CD4-positive, alpha-beta T cell (primary cell): ENCODE measurements around the gene CD4. TPM values are rescaled to one million over a fixed set of nuclear protein-coding genes. Genes with fewer than 3 reads are reported as not detected.

Experiments
- ATAC-seq: fragments of 200-7000 bp; cut with Tn5 transposase; one replicate; pipeline ENCODE4 v1.10.0; 2022; ENCODE audit warnings: mild to moderate bottlenecking; ENCODE audit not compliant: poor library complexity
- CTCF ChIA-PET: fragments of 350-600 bp; sonication (Branson Sonifier 250); formaldehyde crosslinking; loops from one replicate; lab custom pipeline; 2021; ENCODE audit warnings: antibody characterized with exemption, inconsistent platforms; lab: Charles Lee
- POLR2A ChIA-PET: fragments of 350-600 bp; sonication (Branson Sonifier 250); formaldehyde crosslinking; loops from one replicate; lab custom pipeline; 2021; ENCODE audit warnings: antibody characterized with exemption, inconsistent platforms; lab: Charles Lee
- DNase-seq, 14 experiments: peaks; one replicate each; pipeline ENCODE4 v3.0.0-alpha.2; 2013 to 2020; ENCODE audit warnings: mixed read lengths in 2 of 14
- H3K27ac ChIP-seq, 2 donors: one replicate each; pipeline versions ENCODE4 v1.5.1 to v1.7.0; 2013; ENCODE audit warnings: low read length in 2 of 2, low read depth in 1 of 2, mild to moderate bottlenecking in 1 of 2
- H3K27me3 ChIP-seq, 2 experiments: 1 replicate in 1 of 2; 2 replicates in 1 of 2; pipeline versions ENCODE4 v1.6.1 to v1.7.0; 2013; ENCODE audit warnings: low read length in 2 of 2, control low read depth in 1 of 2, mild to moderate bottlenecking in 1 of 2, moderate library complexity in 1 of 2; ENCODE audit not compliant: insufficient read depth in 2 of 2, control insufficient read depth in 1 of 2
- H3K36me3 ChIP-seq: one replicate; pipeline ENCODE4 v1.6.1; 2013; ENCODE audit warnings: low read length, control low read depth; ENCODE audit not compliant: insufficient read depth
- H3K4me1 ChIP-seq: one replicate; pipeline ENCODE4 v1.6.1; 2013; ENCODE audit warnings: low read length, control low read depth; ENCODE audit not compliant: insufficient read depth
- H3K4me3 ChIP-seq: one replicate; pipeline ENCODE4 v1.5.1; 2013; ENCODE audit warnings: mild to moderate bottlenecking, low read length, moderate library complexity
- H3K9me3 ChIP-seq, 2 experiments: 1 replicate in 1 of 2; 2 replicates in 1 of 2; pipeline versions ENCODE4 v1.6.1 to v1.7.0; 2013; ENCODE audit warnings: low read length in 2 of 2, mild to moderate bottlenecking in 2 of 2, control low read depth in 1 of 2, moderate library complexity in 1 of 2; ENCODE audit not compliant: control insufficient read depth in 1 of 2, insufficient read depth in 1 of 2
- H3K27ac Mint-ChIP-seq: one replicate; pipeline ENCODE4 v1.8.0; 2020; ENCODE audit warnings: mixed read lengths
- H3K27me3 Mint-ChIP-seq: one replicate; pipeline ENCODE4 v1.8.0; 2021; ENCODE audit warnings: mixed read lengths
- H3K36me3 Mint-ChIP-seq: one replicate; pipeline ENCODE4 v1.8.0; 2021; ENCODE audit warnings: low read depth, mixed read lengths
- H3K4me1 Mint-ChIP-seq: one replicate; pipeline ENCODE4 v1.8.0; 2021; ENCODE audit warnings: low read depth, mixed read lengths
- H3K4me3 Mint-ChIP-seq: one replicate; pipeline ENCODE4 v1.8.0; 2020; ENCODE audit warnings: mild to moderate bottlenecking, mixed read lengths
- H3K9me3 Mint-ChIP-seq: one replicate; pipeline ENCODE4 v1.8.0; 2020; ENCODE audit warnings: mixed read lengths
- CTCF ChIP-seq: fragments of 200-600 bp; IDR thresholded peaks from one replicate; pipeline ENCODE4 v1.8.0; 2022; ENCODE audit warnings: antibody characterized with exemption, mild to moderate bottlenecking
- intact Hi-C, 2 experiments: fragments of 100-400 bp; cut with DNase I in 1 of 2; cut with micrococcal nuclease in 1 of 2; formaldehyde crosslinking; loops; one replicate each; pipeline versions ENCODE4 v1.15.1 to v1.9.0; 2023 to 2025; cut with DNase I, micrococcal nuclease
- total RNA-seq, 174 experiments: library from RNA in 2 of 174; stranded (reverse) in 2 of 174; gene quantifications; one replicate each; pipeline ENCODE4 v1.2.3 and lab custom pipeline; 2021 to 2026

CD4 gene
- total RNA-seq, 2 experiments from 2014 or later, result 134 to 136 TPM

- intact Hi-C loops, result no loop called here
- CTCF ChIA-PET, result interaction anchor here (1.2 kb wide), 1 partner anchor 23 kb away, joined by 3 read pairs; no protein-coding TSS in a partner anchor
- H3K4me3 Mint-ChIP-seq, result no peak overlapping the region
- Histone ChIP-seq H3K36me3 (no peaks in the 10 kb centered on the region), H3K9me3 (no peaks in the 10 kb centered on the region), H3K27ac (no peak overlapping the region), H3K4me3 (no peak overlapping the region), H3K27me3 (no peaks in the 10 kb centered on the region), H3K4me1 (peaks cover 37% of the 10 kb centered on the region)
- no peaks in the 10 kb centered on the region for H3K27me3 Mint-ChIP-seq
- peaks cover 17% of the 10 kb centered on the region for H3K36me3 Mint-ChIP-seq
- no peak for ATAC-seq
- peaks cover 25% of the 10 kb centered on the region for H3K4me1 Mint-ChIP-seq
- POLR2A ChIA-PET, result no interaction called here
- no peak for TF ChIP-seq CTCF
- H3K27ac Mint-ChIP-seq, result no peak overlapping the region
- no peaks in the 10 kb centered on the region for H3K9me3 Mint-ChIP-seq
- DNase-seq, result no peak
Measured at GRCh38 chr12:6849427-6849826, 60.1 kb downstream of the CD4 start.

- no peaks in the 10 kb centered on the region for H3K27me3 ChIP-seq
- intact Hi-C loops, result loop anchor here (2.0 to 5.0 kb wide), 6 partner anchors 42 to 188 kb away; partner anchors contain the start of genes EMG1 (in 2 of the 2), PHB2 (in 2 of the 2), CD4 (in 1 of the 2) and ING4 (in 1 of the 2)
- peak overlapping the region; percentile 39 for H3K4me3 Mint-ChIP-seq
- H3K4me1 Mint-ChIP-seq, result peaks cover 25% of the 10 kb centered on the region
- peaks cover 17% of the 10 kb centered on the region for H3K36me3 Mint-ChIP-seq
- H3K4me1 ChIP-seq, result peaks cover 37% of the 10 kb centered on the region
- no peaks in the 10 kb centered on the region for H3K27me3 Mint-ChIP-seq
- no peak overlapping the region for H3K27ac Mint-ChIP-seq
- POLR2A ChIA-PET, result interaction anchor here (2.9 to 6.6 kb wide), 3 partner anchors 17 to 161 kb away, joined by 16 to 90 read pairs (median 43); partner anchors contain the start of genes GPR162, TPI1 and ZNF384
- H3K4me3 ChIP-seq, result no peak overlapping the region
- H3K27ac ChIP-seq, result no peak overlapping the region
- H3K9me3 Mint-ChIP-seq, result no peaks in the 10 kb centered on the region
- peaks cover 5% of the 10 kb centered on the region for H3K36me3 ChIP-seq
- no peaks in the 10 kb centered on the region for H3K9me3 ChIP-seq
- ATAC-seq, result no peak
- no peak for TF ChIP-seq CTCF
- no peak for DNase-seq
- CTCF ChIA-PET, result interaction anchor here (1.2 to 2.9 kb wide), 2 partner anchors 15 to 22 kb away, joined by 3 to 11 read pairs; no protein-coding TSS in a partner anchor
Measured at GRCh38 chr12:6849976-6850560, 60.7 kb downstream of the CD4 start.

- peaks cover 12% of the 10 kb centered on the region for H3K36me3 ChIP-seq
- ChIA-PET POLR2A (interaction anchor here (1.1 to 6.6 kb wide), 17 partner anchors 10 to 237 kb away, joined by 3 to 106 read pairs (median 26); partner anchors contain the start of genes C12orf57, CD4, COPS7A and ENO2), CTCF (interaction anchor here (1.8 to 5.1 kb wide), 6 partner anchors 15 to 97 kb away, joined by 4 to 46 read pairs (median 22); partner anchors contain the start of genes C12orf57, MLF2, RNU7-1 and SPSB2)
- DNase-seq (peak in 1 of 14 experiments; percentile 57), ATAC-seq (no peak)
- TF ChIP-seq CTCF, result no peak
- peaks cover 42% of the 10 kb centered on the region for H3K4me1 ChIP-seq
- H3K27ac ChIP-seq, result no peak overlapping the region
- Mint-ChIP-seq H3K27me3 (no peaks in the 10 kb centered on the region), H3K27ac (peak overlapping the region; percentile 87), H3K4me3 (peak overlapping the region; percentile 91), H3K4me1 (peaks cover 27% of the 10 kb centered on the region), H3K9me3 (no peaks in the 10 kb centered on the region), H3K36me3 (peaks cover 23% of the 10 kb centered on the region)
- H3K27me3 ChIP-seq, result no peaks in the 10 kb centered on the region
- peak overlapping the region; percentile 73 for H3K4me3 ChIP-seq
- H3K9me3 ChIP-seq, result no peaks in the 10 kb centered on the region
- intact Hi-C loops, result loop anchor here (2.0 to 5.0 kb wide), 6 partner anchors 42 to 188 kb away; partner anchors contain the start of genes EMG1 (in 2 of the 2), PHB2 (in 2 of the 2), CD4 (in 1 of the 2) and ING4 (in 1 of the 2)
Measured at GRCh38 chr12:6850796-6851152, 61.4 kb downstream of the CD4 start.
